ENCODE measurements around the gene ALG1L2. TPM values are rescaled to one million over a fixed set of nuclear protein-coding genes. Genes with fewer than 3 reads are reported as not detected.
"Not testable (repeated sequence)": the region's sequence is repeated elsewhere in the genome, so short reads cannot be mapped to it uniquely, and the experiment has no call there.

ALG1L2 gene
- total and polyA plus RNA-seq, 4 experiments from 2014 or later, result 1.5 to 2.2 TPM; not detected in 2

DNA sequence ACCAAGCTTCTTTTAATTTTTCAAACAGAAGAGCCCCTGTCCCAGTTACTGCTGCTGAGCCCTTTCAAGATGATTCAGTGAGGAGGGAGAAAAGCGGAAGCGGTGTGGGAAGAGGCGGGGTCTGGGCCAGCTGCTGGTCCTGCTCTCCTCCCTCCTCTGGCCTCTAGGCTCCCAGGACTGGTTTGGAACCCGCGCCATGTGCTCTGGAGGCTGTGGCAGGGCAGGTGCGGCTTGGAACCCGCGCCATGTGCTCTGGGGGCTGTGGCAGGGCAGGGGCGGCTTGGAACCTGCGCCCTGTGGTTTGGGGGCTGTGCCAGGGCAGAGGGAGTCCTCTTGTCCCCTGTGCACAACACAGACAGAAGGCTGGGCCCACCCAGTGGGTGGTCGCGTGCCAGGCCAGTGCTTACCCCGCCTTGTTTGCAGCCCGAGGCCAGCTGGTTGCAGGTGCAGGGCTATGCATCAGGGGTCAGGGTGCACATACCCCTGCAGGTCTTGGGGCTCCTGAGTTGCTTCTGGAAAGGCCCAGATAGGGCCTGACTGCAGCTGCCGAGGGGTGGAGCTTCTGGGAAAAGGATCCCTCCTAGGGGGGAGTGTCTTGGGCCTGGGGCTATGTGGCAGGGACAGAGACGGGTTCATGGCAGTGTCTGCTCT lies 12.2 kb downstream of the ALG1L2 start:
- H3K36me3 ChIP-seq (ENCODE audit: insufficient read depth, low read length), result no peaks in the 10 kb centered on the region
- Mint-ChIP-seq H3K4me1 (peaks cover 15 to 34% (median 18%) of the 10 kb centered on the region in 4 donors), H3K9me3 (no peaks in the 10 kb centered on the region), H3K27ac (peak overlapping the region; percentile 30 to 91 (median 84)), H3K27me3 (peaks cover 2% of the 10 kb centered on the region in 2 donors), H3K4me3 (peak overlapping the region; percentile 59 to 81 (median 70)), H3K36me3 (no peaks in the 10 kb centered on the region)
- intact Hi-C loops (cut with micrococcal nuclease), result no loop called here
- H3K27ac ChIP-seq (ENCODE audit: low read depth, low read length), result no peak overlapping the region
- peak in 3 of 5 donors; percentile 12 to 22 (median 14) for DNase-seq
- H3K4me1 ChIP-seq (ENCODE audit: insufficient read depth, low read length), result peaks cover 12% of the 10 kb centered on the region
- H3K9me3 ChIP-seq (ENCODE audit: control insufficient read depth in 1 of 2, low read length in 2 of 2), result no peaks in the 10 kb centered on the region
- H3K27me3 ChIP-seq (ENCODE audit: insufficient read depth, low read length), result no peaks in the 10 kb centered on the region
- POLR2A ChIA-PET (ENCODE audit: partially characterized antibody), result interaction anchor here (1.1 kb wide), 1 partner anchor 18 kb away, joined by 3 read pairs; no protein-coding TSS in a partner anchor
- CTCF ChIA-PET (ENCODE audit: partially characterized antibody), result interaction anchor here (1.4 to 1.5 kb wide), 2 partner anchors 12 to 13 kb away, joined by 4 to 6 read pairs; no protein-coding TSS in a partner anchor
- H3K4me3 ChIP-seq (ENCODE audit: low read length in 2 of 2), result no peak overlapping the region

DNA sequence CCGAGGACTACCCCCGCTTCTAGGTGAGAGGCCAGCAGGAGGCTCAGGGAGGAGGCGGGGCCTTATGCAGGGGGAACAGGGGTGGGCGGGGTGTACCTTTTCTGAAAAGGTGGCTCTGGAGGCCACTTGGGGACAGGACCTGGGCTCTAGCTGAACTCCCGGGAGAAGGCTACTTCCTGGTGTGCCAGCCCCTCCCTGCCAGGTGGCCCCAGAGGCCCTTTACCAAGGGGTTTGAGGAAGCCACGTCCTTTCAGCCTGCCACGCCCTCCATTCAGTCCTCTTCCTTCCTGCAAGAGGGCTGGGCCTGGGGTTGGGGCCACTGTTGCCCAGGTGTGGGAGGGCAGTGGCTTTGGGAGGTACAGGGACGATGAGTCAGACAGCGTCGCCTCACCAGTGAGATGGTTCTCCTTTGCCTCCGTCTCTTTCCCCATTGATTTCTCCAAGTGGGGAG lies 12.9 kb downstream of the ALG1L2 start:
- H3K27me3 Mint-ChIP-seq; H3K36me3 ChIP-seq (ENCODE audit: insufficient read depth, low read length); POLR2A ChIA-PET (ENCODE audit: partially characterized antibody); H3K4me3 ChIP-seq (ENCODE audit: low read length in 2 of 2); intact Hi-C loops (cut with micrococcal nuclease); H3K9me3 ChIP-seq (ENCODE audit: control insufficient read depth in 1 of 2, low read length in 2 of 2); H3K27ac ChIP-seq (ENCODE audit: low read depth, low read length); CTCF ChIA-PET (ENCODE audit: partially characterized antibody); H3K27me3 ChIP-seq (ENCODE audit: insufficient read depth, low read length); H3K9me3 Mint-ChIP-seq; H3K36me3 Mint-ChIP-seq: not testable (repeated sequence)
- peaks cover 12% of the 10 kb centered on the region for H3K4me1 ChIP-seq (ENCODE audit: insufficient read depth, low read length)
- peak in 3 of 5 donors; percentile 11 to 22 (median 18) for DNase-seq
- Mint-ChIP-seq H3K27ac (peak overlapping the region in 5 of 7 donors; percentile 30 to 80 (median 71)), H3K4me3 (peak overlapping the region in 7 of 8 donors; percentile 60 to 81 (median 71)), H3K4me1 (peaks cover 15 to 34% (median 18%) of the 10 kb centered on the region in 4 donors)

DNA sequence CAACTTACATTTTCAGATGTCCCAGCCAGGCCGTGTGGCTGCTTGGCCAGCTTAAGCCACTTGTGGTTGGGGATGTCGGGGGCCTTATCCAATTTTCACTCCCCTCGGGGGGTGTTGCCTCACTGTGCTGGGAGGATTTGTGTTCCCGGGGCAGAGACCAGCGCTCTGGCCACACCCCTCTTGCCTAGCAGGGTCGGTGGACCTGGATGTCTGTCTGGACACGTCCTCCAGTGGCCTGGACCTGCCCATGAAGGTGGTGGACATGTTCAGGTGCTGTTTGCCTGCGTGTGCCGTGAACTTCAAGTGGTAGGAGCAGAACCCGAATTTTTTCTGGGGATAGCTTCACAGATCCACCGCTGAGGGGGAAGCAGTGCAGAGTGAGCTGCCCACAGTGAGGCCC lies 14.2 kb downstream of the ALG1L2 start:
- H3K9me3 ChIP-seq (ENCODE audit: control insufficient read depth in 1 of 2, low read length in 2 of 2); H3K27ac ChIP-seq (ENCODE audit: low read depth, low read length); H3K27me3 Mint-ChIP-seq; DNase-seq; H3K36me3 Mint-ChIP-seq; H3K4me3 ChIP-seq (ENCODE audit: low read length in 2 of 2); H3K36me3 ChIP-seq (ENCODE audit: insufficient read depth, low read length); POLR2A ChIA-PET (ENCODE audit: partially characterized antibody); intact Hi-C loops (cut with micrococcal nuclease); H3K27me3 ChIP-seq (ENCODE audit: insufficient read depth, low read length); H3K9me3 Mint-ChIP-seq: not testable (repeated sequence)
- H3K4me1 Mint-ChIP-seq, result peaks cover 15 to 34% (median 18%) of the 10 kb centered on the region in 4 donors
- H3K4me1 ChIP-seq (ENCODE audit: insufficient read depth, low read length), result peaks cover 12% of the 10 kb centered on the region
- peak overlapping the region in 3 of 7 donors; percentile 46 to 60 (median 57) for H3K27ac Mint-ChIP-seq
- CTCF ChIA-PET (ENCODE audit: partially characterized antibody), result interaction anchor here (1.5 to 2.6 kb wide), 2 partner anchors 10 to 155 kb away, joined by 3 to 9 read pairs; no protein-coding TSS in a partner anchor
- H3K4me3 Mint-ChIP-seq, result peak overlapping the region in 1 of 8 donors; percentile 12

DNA sequence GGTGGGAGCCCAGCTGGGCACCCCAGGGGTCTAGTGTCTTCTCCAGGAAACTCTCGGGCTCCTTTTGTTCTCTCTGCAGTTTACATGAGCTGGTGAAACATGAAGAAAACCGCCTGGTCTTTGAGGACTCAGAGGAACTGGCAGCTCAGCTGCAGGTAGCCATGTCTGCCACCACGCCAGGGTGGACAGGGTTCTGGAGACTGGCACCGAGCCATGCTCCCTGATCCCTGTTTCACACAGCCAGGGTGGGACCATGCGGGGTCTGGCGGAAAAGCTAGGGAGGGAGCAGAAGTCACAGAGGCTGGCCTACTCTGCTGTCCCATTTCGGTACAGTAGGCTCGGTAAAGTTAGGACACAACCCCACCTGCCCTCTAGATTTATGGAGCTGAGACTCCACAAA lies 15.5 kb downstream of the ALG1L2 start:
- CTCF ChIA-PET (ENCODE audit: partially characterized antibody), result interaction anchor here (1.5 to 2.6 kb wide), 4 partner anchors 8 to 156 kb away, joined by 3 to 9 read pairs (median 8); no protein-coding TSS in a partner anchor
- H3K36me3 ChIP-seq (ENCODE audit: insufficient read depth, low read length); H3K4me3 Mint-ChIP-seq; H3K36me3 Mint-ChIP-seq; intact Hi-C loops (cut with micrococcal nuclease); DNase-seq; H3K9me3 ChIP-seq (ENCODE audit: control insufficient read depth in 1 of 2, low read length in 2 of 2); POLR2A ChIA-PET (ENCODE audit: partially characterized antibody); H3K27me3 Mint-ChIP-seq; H3K4me3 ChIP-seq (ENCODE audit: low read length in 2 of 2); H3K9me3 Mint-ChIP-seq; H3K27me3 ChIP-seq (ENCODE audit: insufficient read depth, low read length); H3K27ac ChIP-seq (ENCODE audit: low read depth, low read length): not testable (repeated sequence)
- H3K4me1 ChIP-seq (ENCODE audit: insufficient read depth, low read length), result peaks cover 12% of the 10 kb centered on the region
- Mint-ChIP-seq H3K4me1 (peaks cover 15 to 34% (median 18%) of the 10 kb centered on the region in 4 donors), H3K27ac (peak overlapping the region in 2 of 7 donors; percentile 29 to 68)

DNA sequence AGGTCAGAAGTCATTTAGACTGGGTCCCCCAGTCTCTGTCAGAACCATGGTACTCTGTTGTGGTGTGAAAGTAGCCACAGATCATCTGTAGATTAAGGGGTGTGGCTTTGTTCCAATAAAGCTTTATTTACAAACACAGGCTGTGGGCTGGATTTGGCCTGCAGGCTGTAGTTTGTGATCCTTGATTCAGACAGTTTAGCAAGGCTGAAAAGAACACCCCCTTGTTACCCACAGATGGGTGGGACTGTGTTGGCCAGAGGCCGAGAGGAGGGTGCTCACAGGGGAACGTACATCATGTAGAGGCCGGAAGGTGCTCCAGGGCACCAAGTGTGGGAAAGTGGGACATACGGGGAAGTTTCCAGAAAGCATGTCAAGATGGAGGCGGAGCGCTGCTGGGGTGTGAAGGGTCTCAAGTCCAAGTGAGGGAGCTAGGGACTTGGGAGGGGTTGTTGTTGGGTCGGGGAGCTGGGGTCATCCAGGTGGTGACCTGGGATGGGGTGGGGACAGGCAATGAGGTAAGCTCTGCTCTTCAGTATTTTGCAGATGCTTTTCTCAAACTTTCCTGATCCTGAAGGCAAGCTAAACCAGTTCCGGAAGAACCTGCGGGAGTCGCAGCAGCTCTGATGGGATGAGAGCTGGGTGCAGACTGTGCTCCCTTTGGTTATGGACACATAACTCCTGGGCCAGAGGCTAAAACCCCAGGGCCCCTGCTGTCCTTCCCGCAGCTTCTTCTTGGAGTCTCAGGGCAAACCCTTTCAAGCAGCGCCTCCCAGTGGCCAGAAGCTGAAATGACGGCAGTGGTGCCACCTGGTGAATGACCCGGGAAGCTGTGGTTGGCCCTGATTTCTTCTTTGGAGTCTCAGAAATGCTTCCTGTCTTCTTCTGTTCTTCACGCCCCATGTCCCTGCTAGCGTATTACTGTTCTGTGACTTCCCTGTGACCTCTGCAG lies 16.3 kb downstream of the ALG1L2 start:
- H3K27me3 ChIP-seq (ENCODE audit: insufficient read depth, low read length); H3K4me3 Mint-ChIP-seq; H3K4me3 ChIP-seq (ENCODE audit: low read length in 2 of 2); H3K27ac ChIP-seq (ENCODE audit: low read depth, low read length); POLR2A ChIA-PET (ENCODE audit: partially characterized antibody); H3K9me3 ChIP-seq (ENCODE audit: control insufficient read depth in 1 of 2, low read length in 2 of 2); intact Hi-C loops (cut with micrococcal nuclease); H3K9me3 Mint-ChIP-seq; H3K27me3 Mint-ChIP-seq; H3K36me3 ChIP-seq (ENCODE audit: insufficient read depth, low read length); H3K36me3 Mint-ChIP-seq: not testable (repeated sequence)
- H3K4me1 ChIP-seq (ENCODE audit: insufficient read depth, low read length), result peaks cover 12% of the 10 kb centered on the region
- Mint-ChIP-seq H3K4me1 (peaks cover 15 to 33% (median 18%) of the 10 kb centered on the region in 4 donors), H3K27ac (peak overlapping the region in 3 of 7 donors; percentile 48 to 78 (median 62))
- peak in 4 of 5 donors; percentile 49 to 69 (median 57) for DNase-seq
- CTCF ChIA-PET (ENCODE audit: partially characterized antibody), result interaction anchor here (0.9 to 2.6 kb wide), 4 partner anchors 8 to 157 kb away, joined by 3 to 9 read pairs (median 8); no protein-coding TSS in a partner anchor

DNA sequence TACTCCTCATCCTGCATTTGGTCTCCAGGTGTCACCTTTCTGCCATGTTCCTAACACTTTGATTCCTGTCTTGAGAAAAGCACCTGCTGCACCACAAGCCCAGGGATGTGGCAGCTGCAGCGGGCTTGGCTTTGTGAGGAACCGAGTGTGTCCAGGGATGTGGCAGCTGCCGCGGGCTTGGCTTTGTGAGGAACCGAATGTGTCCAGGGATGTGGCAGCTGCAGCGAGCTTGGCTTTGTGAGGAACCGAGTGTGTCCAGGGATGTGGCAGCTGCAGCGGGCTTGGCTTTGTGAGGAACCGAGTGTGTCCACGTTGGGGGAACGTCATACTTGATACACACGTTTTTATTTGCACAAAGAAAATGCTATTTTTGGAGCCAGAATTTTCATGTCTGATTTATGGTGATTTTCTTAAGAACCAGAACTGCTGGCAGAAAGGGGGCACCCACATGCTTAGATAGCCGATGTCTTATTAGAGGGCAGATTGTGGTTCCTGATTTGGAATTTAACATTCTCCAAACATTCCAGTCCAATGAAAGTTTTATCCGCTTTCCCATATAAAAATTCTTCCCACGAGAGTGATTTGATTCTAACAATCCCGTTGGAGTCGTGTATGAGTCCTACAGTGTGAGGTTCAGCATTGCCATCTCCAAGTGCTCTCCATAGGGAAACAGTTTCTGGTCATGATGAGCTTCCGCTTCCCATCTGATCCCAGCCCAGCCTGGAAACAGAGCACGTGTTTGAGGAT lies 17.2 kb downstream of the ALG1L2 start:
- H3K27me3 Mint-ChIP-seq; H3K36me3 ChIP-seq (ENCODE audit: insufficient read depth, low read length); H3K9me3 Mint-ChIP-seq; H3K9me3 ChIP-seq (ENCODE audit: control insufficient read depth in 1 of 2, low read length in 2 of 2); POLR2A ChIA-PET (ENCODE audit: partially characterized antibody); H3K36me3 Mint-ChIP-seq; DNase-seq; H3K4me3 ChIP-seq (ENCODE audit: low read length in 2 of 2); H3K27ac ChIP-seq (ENCODE audit: low read depth, low read length); intact Hi-C loops (cut with micrococcal nuclease); H3K4me3 Mint-ChIP-seq; H3K27me3 ChIP-seq (ENCODE audit: insufficient read depth, low read length): not testable (repeated sequence)
- Mint-ChIP-seq H3K4me1 (peaks cover 10 to 24% (median 12%) of the 10 kb centered on the region in 4 donors), H3K27ac (peak overlapping the region in 1 of 7 donors; percentile 29)
- peaks cover 10% of the 10 kb centered on the region for H3K4me1 ChIP-seq (ENCODE audit: insufficient read depth, low read length)
- CTCF ChIA-PET (ENCODE audit: partially characterized antibody), result interaction anchor here (0.9 to 2.6 kb wide), 4 partner anchors 7 to 158 kb away, joined by 3 to 9 read pairs (median 8); no protein-coding TSS in a partner anchor

Data from CD4-positive, alpha-beta memory T cell (primary cell).